ENCODE results near the gene SLC2A8. TPM values are rescaled to one million over a fixed set of nuclear protein-coding genes. Genes with fewer than 3 reads are reported as not detected.

The SLC2A8 gene
- total RNA-seq, 1 donor from 2014 or later: 21.8 TPM

GRCh38 chr9:127426756-127427155 lies 29.8 kb downstream of the SLC2A8 start:
- Histone ChIP-seq H3K9me3 (no peaks in the 10 kb centered on the region), H3K36me3 (peaks cover 30% of the 10 kb centered on the region), H3K27me3 (no peaks in the 10 kb centered on the region), H3K4me1 (peaks cover 32% of the 10 kb centered on the region), H3K27ac (no peak overlapping the region), H3K4me3 (no peak overlapping the region)
- ATAC-seq: no peak
- intact Hi-C loops (cut with DNase I): no loop called here
- no peak for DNase-seq
- TF ChIP-seq CTCF (IDR thresholded peaks at IDR 0.05): no peak

- no peak for TF ChIP-seq CTCF (IDR thresholded peaks at IDR 0.05)
- Histone ChIP-seq H3K4me3 (no peak overlapping the region), H3K27ac (no peak overlapping the region), H3K36me3 (peaks cover 33% of the 10 kb centered on the region), H3K9me3 (no peaks in the 10 kb centered on the region), H3K4me1 (peaks cover 22% of the 10 kb centered on the region), H3K27me3 (no peaks in the 10 kb centered on the region)
- no peak for ATAC-seq
- no peak for DNase-seq
- intact Hi-C loops (cut with DNase I): no loop called here
Measured at GRCh38 chr9:127428348-127428747, 31.4 kb downstream of the SLC2A8 start.

- no peak for ATAC-seq
- intact Hi-C loops (cut with DNase I): no loop called here
- peaks cover 54% of the 10 kb centered on the region for H3K36me3 ChIP-seq
- no peaks in the 10 kb centered on the region for H3K9me3 ChIP-seq
- no peak overlapping the region for H3K4me3 ChIP-seq
- no peaks in the 10 kb centered on the region for H3K27me3 ChIP-seq
- DNase-seq: no peak
- no peak for TF ChIP-seq CTCF (IDR thresholded peaks at IDR 0.05)
- peaks cover 16% of the 10 kb centered on the region for H3K4me1 ChIP-seq
- H3K27ac ChIP-seq: no peak overlapping the region
Measured at GRCh38 chr9:127430415-127430814, 33.4 kb downstream of the SLC2A8 start.

- intact Hi-C loops (cut with DNase I): no loop called here
- no peak for ATAC-seq
- DNase-seq: no peak
- Histone ChIP-seq H3K4me1 (no peaks in the 10 kb centered on the region), H3K36me3 (peaks cover 94% of the 10 kb centered on the region), H3K4me3 (no peak overlapping the region), H3K27me3 (no peaks in the 10 kb centered on the region), H3K27ac (no peak overlapping the region), H3K9me3 (no peaks in the 10 kb centered on the region)
- TF ChIP-seq CTCF (IDR thresholded peaks at IDR 0.05): no peak
Measured at GRCh38 chr9:127437497-127438264, 40.7 kb downstream of the SLC2A8 start.

GRCh38 chr9:127438394-127438793 lies 41.4 kb downstream of the SLC2A8 start:
- no peak for ATAC-seq
- intact Hi-C loops (cut with DNase I): no loop called here

More at GRCh38 chr9:127438394-127438793, 41.4 kb downstream of the SLC2A8 start:
- DNase-seq: no peak
- Histone ChIP-seq H3K27ac (no peak overlapping the region), H3K36me3 (peaks cover 97% of the 10 kb centered on the region), H3K4me3 (no peak overlapping the region), H3K27me3 (no peaks in the 10 kb centered on the region), H3K4me1 (no peaks in the 10 kb centered on the region), H3K9me3 (no peaks in the 10 kb centered on the region)
- TF ChIP-seq CTCF (IDR thresholded peaks at IDR 0.05): no peak
